Measurements from ENCODE around the gene CLEC1B. TPM values are rescaled to one million over a fixed set of nuclear protein-coding genes. Genes with fewer than 3 reads are reported as not detected.

Gene CLEC1B
- total and polyA plus RNA-seq, 12 donors: 0.04 TPM; not detected in 11

DNA sequence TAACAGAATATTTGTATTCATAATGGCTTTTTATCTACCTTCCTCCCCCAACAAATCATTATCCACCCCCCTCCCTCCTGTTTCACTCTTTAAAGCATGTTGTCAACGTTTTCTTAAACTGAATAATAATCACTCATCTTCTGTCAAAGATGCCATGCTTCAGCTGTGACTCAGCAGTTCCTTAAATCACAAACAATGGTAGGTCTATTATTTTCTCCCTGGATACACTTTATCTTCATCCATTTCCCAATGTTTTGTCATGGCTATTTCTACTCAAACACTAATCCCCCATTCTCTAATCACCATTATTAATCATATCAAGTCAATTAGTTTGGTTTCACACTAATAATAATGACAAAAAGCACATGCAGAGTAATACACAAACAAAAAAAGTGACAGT lies 18.0 kb upstream of the CLEC1B start:
- ATAC-seq (no peak), DNase-seq (no peak)
- H3K27ac ChIP-seq: no peak overlapping the region
- intact Hi-C loops (cut with DNase I): no loop called here
- WGBS, 2 donors: 12 to 19% methylated on average over 1 of the region's 1 CpG
- H3K4me3 ChIP-seq: no peak overlapping the region
- H3K27me3 ChIP-seq: peaks cover 0 to 11% (median 0%) of the 10 kb centered on the region in 7 donors
- H3K36me3 ChIP-seq: no peaks in the 10 kb centered on the region
- H3K9me3 ChIP-seq: no peaks in the 10 kb centered on the region
- no peaks in the 10 kb centered on the region for H3K4me1 ChIP-seq
- TF ChIP-seq, protein P1, sequence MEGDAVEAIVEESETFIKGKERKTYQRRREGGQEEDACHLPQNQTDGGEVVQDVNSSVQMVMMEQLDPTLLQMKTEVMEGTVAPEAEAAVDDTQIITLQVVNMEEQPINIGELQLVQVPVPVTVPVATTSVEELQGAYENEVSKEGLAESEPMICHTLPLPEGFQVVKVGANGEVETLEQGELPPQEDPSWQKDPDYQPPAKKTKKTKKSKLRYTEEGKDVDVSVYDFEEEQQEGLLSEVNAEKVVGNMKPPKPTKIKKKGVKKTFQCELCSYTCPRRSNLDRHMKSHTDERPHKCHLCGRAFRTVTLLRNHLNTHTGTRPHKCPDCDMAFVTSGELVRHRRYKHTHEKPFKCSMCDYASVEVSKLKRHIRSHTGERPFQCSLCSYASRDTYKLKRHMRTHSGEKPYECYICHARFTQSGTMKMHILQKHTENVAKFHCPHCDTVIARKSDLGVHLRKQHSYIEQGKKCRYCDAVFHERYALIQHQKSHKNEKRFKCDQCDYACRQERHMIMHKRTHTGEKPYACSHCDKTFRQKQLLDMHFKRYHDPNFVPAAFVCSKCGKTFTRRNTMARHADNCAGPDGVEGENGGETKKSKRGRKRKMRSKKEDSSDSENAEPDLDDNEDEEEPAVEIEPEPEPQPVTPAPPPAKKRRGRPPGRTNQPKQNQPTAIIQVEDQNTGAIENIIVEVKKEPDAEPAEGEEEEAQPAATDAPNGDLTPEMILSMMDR (IDR thresholded peaks at IDR 0.05): no peak

DNA sequence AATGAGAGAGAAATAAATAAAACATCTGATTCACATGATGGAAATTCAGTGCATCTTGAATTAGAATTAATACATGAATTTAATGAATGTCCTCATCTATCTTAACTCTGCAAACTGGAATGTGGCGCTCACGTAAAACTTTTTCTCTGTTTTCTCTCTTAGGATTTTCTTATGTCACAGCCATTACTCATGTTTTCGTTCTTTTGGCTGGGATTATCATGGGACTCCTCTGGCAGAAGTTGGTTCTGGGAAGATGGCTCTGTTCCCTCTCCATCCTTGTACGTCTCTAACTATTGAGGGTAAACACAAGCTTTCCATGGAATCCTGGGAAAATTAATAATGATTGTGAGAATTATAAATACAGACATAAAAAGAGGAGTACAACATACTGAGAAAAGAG lies 16.5 kb upstream of the CLEC1B start:
- WGBS, 2 donors: 79 to 82% methylated on average over 4 of the region's 4 CpGs
- Histone ChIP-seq H3K9me3 (no peaks in the 10 kb centered on the region), H3K27me3 (peaks cover 0 to 16% (median 0%) of the 10 kb centered on the region in 7 donors), H3K4me1 (no peaks in the 10 kb centered on the region), H3K36me3 (no peaks in the 10 kb centered on the region), H3K27ac (no peak overlapping the region), H3K4me3 (no peak overlapping the region)
- intact Hi-C loops (cut with DNase I): no loop called here
- TF ChIP-seq, protein P1 (IDR thresholded peaks at IDR 0.05): no peak
- ATAC-seq (no peak), DNase-seq (no peak)

DNA sequence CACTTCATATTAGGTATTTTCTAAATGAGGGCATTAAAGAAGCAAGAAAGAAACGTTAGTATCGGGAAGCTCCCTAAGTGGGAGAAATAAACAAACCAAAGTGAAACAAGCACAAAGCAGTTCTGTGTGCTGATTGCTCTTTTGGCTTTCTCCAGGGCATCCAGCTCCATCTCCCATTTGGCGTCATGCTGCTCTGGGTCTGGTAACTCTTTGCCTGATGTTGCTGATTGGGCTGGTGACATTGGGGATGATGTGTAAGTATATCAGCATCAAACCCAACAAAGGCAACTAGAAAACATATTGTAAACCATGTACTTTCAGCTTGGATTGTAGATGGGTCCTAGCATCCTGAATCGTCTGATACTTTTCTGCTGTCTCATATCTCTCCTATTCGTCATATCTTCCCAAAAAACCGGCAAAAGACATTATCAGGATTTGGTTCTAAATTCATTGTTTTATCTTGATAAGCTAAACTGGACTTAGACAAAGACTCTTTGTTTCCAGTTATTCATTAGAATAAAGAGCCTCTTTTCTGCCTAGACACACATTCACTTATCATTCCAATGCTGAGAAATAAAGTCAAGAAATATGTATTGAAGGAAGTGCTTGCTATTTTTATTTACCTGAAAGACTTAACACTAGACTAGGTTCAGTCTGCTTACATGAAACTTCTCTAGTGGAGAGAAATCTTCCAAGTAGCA lies 13.9 kb upstream of the CLEC1B start:
- Histone ChIP-seq H3K4me3 (no peak overlapping the region), H3K27me3 (peaks cover 0 to 29% (median 0%) of the 10 kb centered on the region in 7 donors), H3K4me1 (no peaks in the 10 kb centered on the region), H3K9me3 (no peaks in the 10 kb centered on the region), H3K27ac (no peak overlapping the region), H3K36me3 (no peaks in the 10 kb centered on the region)
- ATAC-seq (no peak), DNase-seq (no peak)
- 70 to 73% methylated on average over 6 of the region's 6 CpGs for WGBS, 2 donors
- TF ChIP-seq, protein P1 (IDR thresholded peaks at IDR 0.05): no peak
- intact Hi-C loops (cut with DNase I): loop anchor here in 1 of 10 donors (5.0 kb wide), 1 partner anchor 125 kb away; no protein-coding TSS in a partner anchor

DNA sequence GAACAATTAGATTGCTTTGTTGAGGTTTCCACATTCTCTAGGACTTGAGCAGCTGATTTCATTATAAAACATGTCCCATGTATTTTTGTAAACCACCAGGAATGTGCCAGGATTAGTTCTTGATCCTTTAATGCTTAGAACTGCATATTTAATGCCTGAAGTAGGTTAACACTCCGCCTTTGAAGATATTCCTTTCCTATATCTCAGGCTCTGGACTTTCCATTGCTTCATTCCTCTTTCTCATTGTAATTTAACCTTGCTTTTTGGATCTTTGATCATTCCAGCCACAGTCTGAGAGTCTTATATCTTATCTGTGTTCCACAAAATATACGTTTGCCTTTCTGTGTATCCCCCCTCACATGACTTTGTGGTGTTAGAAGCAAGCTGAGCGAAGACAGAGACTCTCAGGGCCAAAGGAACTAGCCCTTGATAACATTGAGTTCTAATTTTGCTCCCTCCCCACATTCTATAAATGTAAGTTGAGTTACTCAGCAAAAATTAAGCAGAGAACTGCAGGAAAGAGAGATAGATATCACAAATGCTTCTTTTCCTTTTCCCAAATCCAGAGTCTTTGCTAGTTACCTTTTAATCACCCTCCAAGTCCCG lies 2.4 kb upstream of the CLEC1B start:
- DNase-seq: no peak
- no peak for ATAC-seq
- H3K27ac ChIP-seq: no peak overlapping the region
- TF ChIP-seq, protein P1 (IDR thresholded peaks at IDR 0.05): no peak
- H3K4me3 ChIP-seq: no peak overlapping the region
- H3K36me3 ChIP-seq: no peaks in the 10 kb centered on the region
- 38 to 50% methylated on average over 4 of the region's 4 CpGs for WGBS, 2 donors
- peaks cover 0 to 5% (median 0%) of the 10 kb centered on the region in 11 donors for H3K9me3 ChIP-seq
- no peaks in the 10 kb centered on the region for H3K27me3 ChIP-seq
- intact Hi-C loops (cut with DNase I): no loop called here
- H3K4me1 ChIP-seq: peaks cover 0 to 3% (median 0%) of the 10 kb centered on the region in 9 donors

Measured in heart right ventricle (tissue), 16 donors.